ENCODE results near the gene HSFX3.
"Not testable (repeated sequence)": the region's sequence is repeated elsewhere in the genome, so short reads cannot be mapped to it uniquely, and the experiment has no call there.

DNA sequence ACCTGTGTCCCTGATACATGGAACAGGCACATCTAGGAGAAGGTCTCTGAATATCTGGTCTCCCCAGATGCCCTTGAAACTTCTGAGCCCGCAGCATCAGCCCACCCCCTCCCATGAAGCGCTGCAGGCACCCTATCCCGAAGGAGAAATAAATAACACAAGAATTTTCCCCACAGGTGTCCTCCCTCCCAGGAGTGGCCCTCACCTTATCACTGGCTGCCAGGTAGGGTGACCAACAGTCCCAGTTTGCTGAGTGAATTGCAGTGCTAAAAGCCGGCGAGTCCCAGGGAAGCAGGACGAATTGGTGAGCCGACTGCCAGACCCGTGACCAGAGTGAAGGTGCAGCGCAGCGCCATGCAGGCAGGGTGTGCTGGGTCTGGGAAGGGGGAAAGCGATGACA lies 15.7 kb downstream of the HSFX3 start:
- TF ChIP-seq, protein P1, sequence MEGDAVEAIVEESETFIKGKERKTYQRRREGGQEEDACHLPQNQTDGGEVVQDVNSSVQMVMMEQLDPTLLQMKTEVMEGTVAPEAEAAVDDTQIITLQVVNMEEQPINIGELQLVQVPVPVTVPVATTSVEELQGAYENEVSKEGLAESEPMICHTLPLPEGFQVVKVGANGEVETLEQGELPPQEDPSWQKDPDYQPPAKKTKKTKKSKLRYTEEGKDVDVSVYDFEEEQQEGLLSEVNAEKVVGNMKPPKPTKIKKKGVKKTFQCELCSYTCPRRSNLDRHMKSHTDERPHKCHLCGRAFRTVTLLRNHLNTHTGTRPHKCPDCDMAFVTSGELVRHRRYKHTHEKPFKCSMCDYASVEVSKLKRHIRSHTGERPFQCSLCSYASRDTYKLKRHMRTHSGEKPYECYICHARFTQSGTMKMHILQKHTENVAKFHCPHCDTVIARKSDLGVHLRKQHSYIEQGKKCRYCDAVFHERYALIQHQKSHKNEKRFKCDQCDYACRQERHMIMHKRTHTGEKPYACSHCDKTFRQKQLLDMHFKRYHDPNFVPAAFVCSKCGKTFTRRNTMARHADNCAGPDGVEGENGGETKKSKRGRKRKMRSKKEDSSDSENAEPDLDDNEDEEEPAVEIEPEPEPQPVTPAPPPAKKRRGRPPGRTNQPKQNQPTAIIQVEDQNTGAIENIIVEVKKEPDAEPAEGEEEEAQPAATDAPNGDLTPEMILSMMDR (IDR thresholded peaks at IDR 0.05 in 2 of 3, conservative IDR thresholded peaks at IDR 0.05 in 1 of 3; ENCODE audit: borderline replicate concordance in 1 of 3, insufficient read depth in 1 of 3, low read depth in 2 of 3, low read length in 2 of 3) = not testable (repeated sequence)
- TF ChIP-seq CEBPB (IDR thresholded peaks at IDR 0.05; ENCODE audit: low read depth); EGR1 (IDR thresholded peaks at IDR 0.05; ENCODE audit: low read depth); EZH2 (IDR thresholded peaks at IDR 0.05); POLR2A (IDR thresholded peaks at IDR 0.05; ENCODE audit: borderline replicate concordance, extremely low read depth, insufficient read depth, insufficient read length); FOSL1 (IDR thresholded peaks at IDR 0.05; ENCODE audit: low read depth); ATF3 (IDR thresholded peaks at IDR 0.05); ZFX (IDR thresholded peaks at IDR 0.05); ZBTB33 (IDR thresholded peaks at IDR 0.05; ENCODE audit: extremely low read depth, insufficient replicate concordance, low read length); ZNF274 (IDR thresholded peaks at IDR 0.05; ENCODE audit: low read depth, low read length); REST (IDR thresholded peaks at IDR 0.05; ENCODE audit: low read depth); YY1 (IDR thresholded peaks at IDR 0.05; ENCODE audit: extremely low read depth, insufficient replicate concordance, low read depth, low read length): not testable (repeated sequence)

Measured in HCT116 (cell line).